ENCODE results near the gene PLA2G4C.

The PLA2G4C gene

DNA sequence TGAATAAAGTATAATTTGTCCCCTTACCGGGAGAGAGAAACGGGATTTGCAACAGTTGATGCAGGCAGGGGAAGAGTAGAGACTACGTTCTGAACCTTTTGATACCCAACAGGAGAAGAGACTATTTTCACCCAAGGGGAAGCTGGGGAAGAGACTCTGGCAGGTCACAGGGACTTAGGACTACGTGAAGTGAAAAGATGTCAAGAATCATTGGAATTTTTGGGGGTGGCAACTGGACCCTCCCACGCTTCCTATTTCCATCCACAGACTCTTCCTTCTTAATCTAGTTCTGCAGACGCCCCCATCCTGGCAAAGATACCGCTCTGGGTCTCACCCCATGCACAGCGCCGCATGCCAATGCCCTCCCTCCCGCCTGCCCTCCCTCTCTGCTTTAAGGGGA lies 80.5 kb downstream of the PLA2G4C start:
- H3K9ac ChIP-seq = no peak overlapping the region
- TF ChIP-seq Cebpa-rat (IDR thresholded peaks at IDR 0.05) = no peak
- no peak overlapping the region for H3K27ac ChIP-seq
- H4K20me1 ChIP-seq = no peaks in the 10 kb centered on the region
- no peaks in the 10 kb centered on the region for H3K27me3 ChIP-seq
- peak overlapping the region in 6 of 11 experiments; percentile 3 to 34 (median 20); a peak in 9 of 22 replicates for H3K4me2 ChIP-seq
- peaks cover 0 to 9% (median 0%) of the 10 kb centered on the region in 11 experiments; a peak in 1 of 22 replicates for H3K9me3 ChIP-seq (replicated peaks in 1 of 11)
- H3K4me1 ChIP-seq = peaks cover 0 to 11% (median 9%) of the 10 kb centered on the region in 10 experiments; a peak in 8 of 20 replicates
- no peak overlapping the region for H3K4me3 ChIP-seq
- no peaks in the 10 kb centered on the region for H3K36me3 ChIP-seq

- Histone ChIP-seq H3K4me1 (peaks cover 0 to 11% (median 9%) of the 10 kb centered on the region in 10 experiments; a peak in 8 of 20 replicates), H3K4me2 (peak overlapping the region in 6 of 11 experiments; percentile 3 to 34 (median 20); a peak in 8 of 22 replicates), H3K27ac (no peak overlapping the region), H3K4me3 (no peak overlapping the region), H3K9ac (no peak overlapping the region), H3K36me3 (no peaks in the 10 kb centered on the region), H3K27me3 (no peaks in the 10 kb centered on the region), H4K20me1 (no peaks in the 10 kb centered on the region), H3K9me3 (replicated peaks in 1 of 11) (peaks cover 0 to 9% (median 0%) of the 10 kb centered on the region in 11 experiments; a peak in 1 of 22 replicates)
- TF ChIP-seq Cebpa-rat (IDR thresholded peaks at IDR 0.05) = no peak
Observed at GRCh38 chr19:48029431-48029830, 81.2 kb downstream of the PLA2G4C start.

- no peak for TF ChIP-seq Cebpa-rat (IDR thresholded peaks at IDR 0.05)
- Histone ChIP-seq H3K4me1 (peaks cover 0 to 17% (median 9%) of the 10 kb centered on the region in 10 experiments; a peak in 8 of 20 replicates), H3K4me2 (no peak overlapping the region)
Observed at GRCh38 chr19:48025480-48025879, 85.1 kb downstream of the PLA2G4C start.

DNA sequence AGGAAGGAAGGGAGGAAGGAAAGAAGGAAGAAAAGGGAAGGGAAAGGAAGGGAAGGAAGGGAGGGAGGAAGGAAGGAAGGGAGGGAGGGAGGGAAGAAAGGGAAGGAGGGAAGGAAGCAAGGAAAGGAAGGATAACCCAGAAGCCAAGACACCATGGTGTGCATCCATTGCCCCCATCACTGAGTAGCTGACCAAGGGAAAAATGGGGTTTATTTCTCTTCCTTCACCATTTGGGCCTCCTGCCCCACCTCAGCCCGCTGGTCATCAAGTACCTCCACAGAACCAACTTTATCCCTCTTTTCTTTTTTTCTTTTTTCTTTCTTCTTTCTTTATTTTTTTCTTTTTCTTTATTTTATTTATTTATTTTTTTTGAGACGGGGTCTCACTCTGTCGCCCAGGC lies 87.1 kb downstream of the PLA2G4C start:
- H3K9me3 ChIP-seq (replicated peaks in 1 of 11) = peaks cover 0 to 9% (median 0%) of the 10 kb centered on the region in 11 experiments; a peak in 1 of 22 replicates
- H3K4me1 ChIP-seq = peaks cover 0 to 7% (median 0%) of the 10 kb centered on the region in 10 experiments; a peak in 1 of 20 replicates
- H3K27me3 ChIP-seq = no peaks in the 10 kb centered on the region
- no peaks in the 10 kb centered on the region for H3K36me3 ChIP-seq
- no peak overlapping the region for H3K4me3 ChIP-seq
- H3K4me2 ChIP-seq = no peak overlapping the region
- H3K27ac ChIP-seq = no peak overlapping the region
- no peaks in the 10 kb centered on the region for H4K20me1 ChIP-seq
- no peak overlapping the region for H3K9ac ChIP-seq
- TF ChIP-seq Cebpa-rat (IDR thresholded peaks at IDR 0.05) = no peak

More at GRCh38 chr19:48025480-48025879, 85.1 kb downstream of the PLA2G4C start:
- no peaks in the 10 kb centered on the region for H4K20me1 ChIP-seq
- H3K4me3 ChIP-seq = no peak overlapping the region
- H3K27me3 ChIP-seq = no peaks in the 10 kb centered on the region
- H3K27ac ChIP-seq = no peak overlapping the region
- peaks cover 0 to 9% (median 0%) of the 10 kb centered on the region in 11 experiments; a peak in 1 of 22 replicates for H3K9me3 ChIP-seq (replicated peaks in 1 of 11)
- H3K36me3 ChIP-seq = no peaks in the 10 kb centered on the region
- H3K9ac ChIP-seq = no peak overlapping the region

DNA sequence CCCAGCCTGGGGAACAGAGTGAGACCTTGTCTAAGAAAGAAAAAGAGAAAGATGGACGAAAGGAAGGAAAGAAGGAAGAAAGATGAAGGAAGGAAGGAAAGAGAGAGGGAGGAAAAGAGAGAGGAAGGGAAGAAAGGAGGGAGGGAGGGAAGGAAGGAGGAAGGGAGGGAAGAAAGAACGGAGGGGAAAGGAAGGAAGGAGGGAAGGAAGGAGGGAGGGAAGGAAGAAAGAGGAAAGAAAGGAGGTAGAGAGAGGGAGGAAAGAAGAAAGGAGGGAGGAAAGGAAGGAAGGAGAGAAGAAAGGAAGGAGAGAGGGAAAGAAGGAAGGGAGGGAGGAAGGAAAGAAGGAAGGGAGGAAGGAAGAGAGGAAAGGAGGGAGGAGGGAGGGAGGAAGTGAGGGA lies 87.6 kb downstream of the PLA2G4C start:
- H3K4me2 ChIP-seq = no peak overlapping the region
- H3K4me1 ChIP-seq = peaks cover 0 to 7% (median 0%) of the 10 kb centered on the region in 10 experiments; a peak in 1 of 20 replicates
- TF ChIP-seq Cebpa-rat (IDR thresholded peaks at IDR 0.05) = no peak
- no peak overlapping the region for H3K4me3 ChIP-seq
- H4K20me1 ChIP-seq = no peaks in the 10 kb centered on the region
- no peaks in the 10 kb centered on the region for H3K27me3 ChIP-seq
- peaks cover 0 to 9% (median 0%) of the 10 kb centered on the region in 11 experiments; a peak in 1 of 22 replicates for H3K9me3 ChIP-seq (replicated peaks in 1 of 11)
- no peak overlapping the region for H3K9ac ChIP-seq
- H3K36me3 ChIP-seq = no peaks in the 10 kb centered on the region
- no peak overlapping the region for H3K27ac ChIP-seq

GRCh38 chr19:48020686-48021085 lies 89.9 kb downstream of the PLA2G4C start:
- H3K9ac ChIP-seq = no peak overlapping the region
- H3K9me3 ChIP-seq (replicated peaks in 1 of 11) = peaks cover 0 to 5% (median 0%) of the 10 kb centered on the region in 11 experiments; a peak in 1 of 22 replicates
- H3K4me1 ChIP-seq = peaks cover 0 to 7% (median 0%) of the 10 kb centered on the region in 10 experiments; a peak in 1 of 20 replicates
- no peak overlapping the region for H3K4me3 ChIP-seq
- no peak overlapping the region for H3K4me2 ChIP-seq
- H4K20me1 ChIP-seq = no peaks in the 10 kb centered on the region
- TF ChIP-seq Cebpa-rat (IDR thresholded peaks at IDR 0.05) = no peak
- no peaks in the 10 kb centered on the region for H3K27me3 ChIP-seq
- H3K27ac ChIP-seq = no peak overlapping the region
- H3K36me3 ChIP-seq = no peaks in the 10 kb centered on the region

GRCh38 chr19:48010932-48011758 lies 99.5 kb downstream of the PLA2G4C start:
- Histone ChIP-seq H3K9ac (no peak overlapping the region), H3K4me2 (no peak overlapping the region), H3K27me3 (no peaks in the 10 kb centered on the region), H4K20me1 (no peaks in the 10 kb centered on the region), H3K36me3 (no peaks in the 10 kb centered on the region), H3K27ac (no peak overlapping the region), H3K9me3 (replicated peaks in 1 of 11) (peaks cover 0 to 19% (median 6%) of the 10 kb centered on the region in 11 experiments; a peak in 11 of 22 replicates), H3K4me1 (no peaks in the 10 kb centered on the region), H3K4me3 (no peak overlapping the region)
- TF ChIP-seq Cebpa-rat (IDR thresholded peaks at IDR 0.05) = no peak

GRCh38 chr19:48006762-48007161 lies 103.9 kb downstream of the PLA2G4C start:
- Histone ChIP-seq H4K20me1 (no peaks in the 10 kb centered on the region), H3K4me2 (no peak overlapping the region), H3K27ac (no peak overlapping the region), H3K9ac (no peak overlapping the region), H3K4me1 (no peaks in the 10 kb centered on the region), H3K36me3 (no peaks in the 10 kb centered on the region), H3K27me3 (no peaks in the 10 kb centered on the region), H3K4me3 (no peak overlapping the region), H3K9me3 (replicated peaks in 1 of 11) (peaks cover 0 to 20% (median 6%) of the 10 kb centered on the region in 11 experiments; a peak in 11 of 22 replicates)
- no peak for TF ChIP-seq Cebpa-rat (IDR thresholded peaks at IDR 0.05)

DNA sequence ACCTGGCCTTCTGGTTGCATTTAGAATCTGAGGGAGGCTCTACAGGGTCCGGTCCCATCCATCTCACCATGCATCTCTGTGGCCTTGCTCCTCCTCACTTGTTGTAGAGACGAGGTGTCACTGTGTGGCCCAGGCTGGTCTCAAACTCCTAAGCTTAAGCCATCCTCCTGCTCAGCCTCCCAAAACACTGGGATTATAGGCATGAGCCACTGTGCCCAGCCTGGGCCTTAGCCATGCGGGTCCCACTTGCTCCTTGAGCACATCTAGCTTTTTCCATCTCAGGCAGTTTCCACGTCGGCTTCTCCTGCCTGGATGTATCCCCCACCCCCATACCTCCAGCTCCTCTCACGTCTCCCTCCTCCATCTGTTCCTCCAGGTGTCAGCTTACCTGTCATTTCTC lies 106.4 kb downstream of the PLA2G4C start:
- Histone ChIP-seq H3K27me3 (no peaks in the 10 kb centered on the region), H3K9ac (no peak overlapping the region), H3K4me2 (no peak overlapping the region), H3K27ac (no peak overlapping the region), H3K4me1 (no peaks in the 10 kb centered on the region), H4K20me1 (no peaks in the 10 kb centered on the region), H3K4me3 (no peak overlapping the region), H3K9me3 (replicated peaks in 1 of 11) (peaks cover 7 to 30% (median 12%) of the 10 kb centered on the region in 11 experiments; a peak in 16 of 22 replicates), H3K36me3 (no peaks in the 10 kb centered on the region)
- no peak for TF ChIP-seq Cebpa-rat (IDR thresholded peaks at IDR 0.05)
